Measurements from ENCODE around the gene KSR2.

Gene KSR2

DNA sequence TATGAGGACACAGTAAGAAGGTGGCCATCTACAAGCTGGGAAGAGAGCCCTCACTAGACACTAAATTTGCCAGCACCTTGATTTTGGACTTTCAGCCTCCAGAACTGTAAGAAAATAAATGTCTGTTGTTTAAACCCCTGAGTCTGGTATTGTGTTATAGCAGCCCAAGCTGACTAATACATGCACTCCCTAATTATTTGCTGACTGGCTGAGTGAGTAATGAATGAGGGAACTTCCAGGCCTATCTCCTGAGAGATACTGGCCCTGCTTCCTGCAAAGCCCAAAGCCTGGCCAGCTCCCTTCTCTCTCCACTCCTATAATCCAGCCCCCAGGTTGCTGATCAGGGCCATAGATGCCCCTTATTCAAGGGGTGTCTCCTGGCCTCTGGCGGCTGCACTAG is 487.3 kb downstream of the KSR2 start:
- no peak for DNase-seq

DNA sequence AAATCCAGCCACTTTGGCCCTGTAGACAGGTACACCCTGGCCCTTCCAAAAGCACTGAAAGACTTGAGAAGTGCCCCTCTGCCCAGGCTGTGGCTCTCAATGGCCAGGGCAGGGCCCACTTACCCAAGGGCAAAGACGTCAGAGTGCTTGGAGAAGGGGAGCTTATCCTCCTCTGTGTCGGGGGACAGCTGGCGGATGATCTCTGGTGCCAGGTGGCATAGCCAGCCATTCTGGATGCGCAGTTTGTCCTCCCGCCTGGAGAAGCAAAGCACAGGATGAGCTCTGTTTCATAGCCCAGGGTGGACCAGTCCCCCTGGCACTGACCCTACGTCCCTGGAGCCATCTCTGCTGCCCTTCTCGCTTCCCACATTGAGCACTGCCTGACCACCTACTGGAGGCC is 492.4 kb downstream of the KSR2 start:
- no peak for DNase-seq

DNA sequence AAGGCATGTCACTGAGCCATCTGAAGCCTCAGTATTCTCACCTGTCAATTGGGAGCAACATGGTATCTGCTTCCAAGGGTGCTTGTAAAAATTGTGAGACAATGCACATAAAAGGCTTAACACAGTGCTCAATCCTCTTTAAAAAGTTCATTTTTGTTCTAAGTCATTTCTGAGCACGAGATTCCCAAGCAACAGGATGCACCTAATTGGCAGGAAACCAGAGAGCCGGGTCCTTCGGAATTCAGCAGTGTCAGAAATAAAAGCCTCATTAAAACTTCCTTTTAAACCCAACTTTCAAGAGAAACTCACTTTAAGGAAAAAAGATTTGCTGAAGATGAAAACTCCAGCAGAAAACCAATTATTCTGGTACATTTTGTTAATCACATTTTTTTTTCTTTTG is 494.9 kb downstream of the KSR2 start:
- no peak for DNase-seq

DNA sequence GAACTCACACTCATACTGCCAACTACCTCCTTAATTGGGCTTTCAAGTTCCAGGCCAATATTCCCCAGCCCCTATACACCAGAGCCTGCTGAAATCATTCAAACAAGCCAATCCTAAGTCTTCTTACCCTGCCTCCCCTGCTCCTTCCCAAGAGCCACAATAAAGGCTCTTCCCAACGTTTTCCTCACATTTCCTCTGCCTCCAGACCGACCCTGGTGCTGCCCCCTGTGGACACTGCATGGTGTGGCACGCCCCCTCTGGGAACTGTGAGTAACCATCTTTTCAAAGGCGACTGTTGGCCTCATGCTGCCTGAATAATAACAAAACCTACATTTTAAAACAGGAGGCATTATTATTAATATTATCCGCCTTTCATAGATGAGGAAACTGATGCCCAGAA is 495.8 kb downstream of the KSR2 start:
- DNase-seq = no peak

DNA sequence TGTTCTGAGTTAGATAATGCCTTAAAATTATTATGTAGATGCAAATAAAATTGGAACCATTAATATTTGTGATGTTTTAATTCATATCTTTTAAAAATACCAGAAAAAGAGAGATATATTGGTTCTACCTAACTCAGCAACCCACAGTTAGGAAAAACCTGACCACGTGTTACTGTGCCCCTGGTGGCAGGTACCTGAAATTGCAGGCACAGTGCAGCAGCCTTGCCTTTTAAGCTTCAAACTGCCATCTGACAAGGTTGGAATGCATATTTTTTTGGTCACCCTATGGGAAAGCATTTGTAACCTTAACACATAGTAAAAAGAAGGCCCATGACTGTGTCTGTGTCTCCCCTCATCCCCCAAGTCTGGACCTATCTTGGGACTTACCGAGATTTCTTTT is 498.0 kb downstream of the KSR2 start:
- no peak for DNase-seq

DNA sequence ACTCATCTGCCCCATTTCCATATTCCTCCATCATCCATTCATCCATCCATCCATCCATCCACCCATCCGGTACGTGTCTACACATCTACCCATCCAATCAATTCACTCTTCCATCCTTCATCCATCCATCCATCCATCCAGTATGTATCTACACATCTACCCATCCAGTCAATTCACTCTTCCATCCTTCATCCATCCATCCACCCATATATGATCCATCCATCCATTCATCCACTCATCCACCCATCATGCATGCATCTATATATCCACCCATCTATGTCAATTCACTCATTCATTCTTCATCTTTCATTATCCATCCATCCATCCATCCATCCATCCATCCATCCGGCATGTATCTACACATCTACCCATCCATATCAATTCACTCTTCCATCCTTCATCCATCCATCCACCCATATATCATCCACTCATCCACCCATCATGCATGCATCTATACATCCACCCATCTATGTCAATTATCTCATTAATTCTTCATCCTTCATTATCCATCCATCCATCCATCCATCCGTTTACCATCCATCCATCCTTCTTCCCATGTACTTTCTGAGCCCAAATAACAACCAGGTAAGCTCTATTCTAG is 498.8 kb downstream of the KSR2 start:
- DNase-seq = no peak

DNA sequence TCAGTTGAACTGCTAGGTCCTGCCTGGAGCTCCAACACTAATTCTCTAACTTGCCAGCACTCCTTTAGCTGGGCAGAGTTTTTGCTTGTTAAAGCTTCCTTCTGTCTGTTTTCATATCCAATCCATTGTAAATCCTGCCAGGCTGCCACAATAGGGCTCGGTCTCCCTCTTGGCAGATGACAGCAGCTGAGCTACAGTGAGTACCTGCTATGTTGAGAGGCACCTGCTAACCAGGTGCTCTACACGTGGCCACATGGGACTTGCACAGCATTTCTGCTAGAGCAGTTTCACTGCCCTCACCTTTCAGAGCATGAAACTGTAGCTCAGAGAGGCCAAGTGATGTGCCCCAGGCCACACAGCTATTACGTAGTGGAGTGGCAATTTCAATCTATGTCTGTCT is 500.8 kb downstream of the KSR2 start:
- no peak for DNase-seq

DNA sequence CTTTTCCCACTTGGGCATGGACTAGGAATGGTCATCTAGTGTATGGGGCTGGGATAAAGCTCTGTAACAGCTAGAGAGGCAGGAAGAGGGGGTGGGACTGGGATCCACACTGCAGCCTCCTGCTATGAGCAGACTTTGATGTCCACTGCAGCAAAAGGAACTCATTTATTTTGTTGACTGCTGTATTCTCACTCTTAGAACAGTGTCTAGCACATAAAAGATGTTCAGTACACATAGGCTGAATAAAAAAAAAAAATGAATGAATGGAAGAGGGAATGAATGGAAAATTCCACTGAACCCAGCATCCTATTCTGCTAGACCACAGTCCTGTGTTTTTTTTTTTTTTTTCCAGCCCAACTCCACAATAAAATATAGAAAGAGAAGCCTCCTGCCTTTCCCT is 501.2 kb downstream of the KSR2 start:
- no peak for DNase-seq

DNA sequence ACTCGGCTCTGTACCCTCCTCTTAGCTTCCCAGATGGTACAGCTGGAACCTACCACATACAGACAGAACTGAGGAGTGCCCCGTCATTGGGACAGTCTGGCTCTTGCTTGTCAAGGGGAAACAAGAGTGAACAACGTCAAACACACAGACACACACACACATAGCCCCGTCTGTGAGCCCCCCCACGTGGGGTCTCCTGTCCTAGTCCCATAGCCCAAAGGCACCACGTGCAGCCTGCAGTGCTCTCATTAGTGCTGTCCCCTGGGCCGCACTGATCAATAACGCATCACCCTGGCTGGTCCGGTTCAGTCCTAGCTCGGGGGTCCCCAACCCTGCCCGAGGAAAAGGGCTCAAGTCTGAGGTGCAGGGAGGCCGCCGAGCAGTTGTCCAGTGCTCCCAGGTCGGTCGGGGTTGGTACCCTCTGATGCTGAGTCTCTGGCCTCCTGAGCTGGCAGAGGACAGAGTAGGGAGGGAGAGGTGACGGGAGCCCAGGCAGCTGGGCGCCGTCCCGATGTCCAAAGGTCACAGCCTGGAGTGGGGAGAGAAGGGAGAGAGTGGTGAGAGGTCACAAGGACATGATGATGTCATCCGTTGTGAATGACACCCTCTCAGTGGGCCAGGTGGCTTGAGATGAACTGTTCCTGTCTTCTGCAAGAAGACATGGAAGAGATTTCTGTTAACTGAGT is 502.0 kb downstream of the KSR2 start:
- no peak for DNase-seq

DNA sequence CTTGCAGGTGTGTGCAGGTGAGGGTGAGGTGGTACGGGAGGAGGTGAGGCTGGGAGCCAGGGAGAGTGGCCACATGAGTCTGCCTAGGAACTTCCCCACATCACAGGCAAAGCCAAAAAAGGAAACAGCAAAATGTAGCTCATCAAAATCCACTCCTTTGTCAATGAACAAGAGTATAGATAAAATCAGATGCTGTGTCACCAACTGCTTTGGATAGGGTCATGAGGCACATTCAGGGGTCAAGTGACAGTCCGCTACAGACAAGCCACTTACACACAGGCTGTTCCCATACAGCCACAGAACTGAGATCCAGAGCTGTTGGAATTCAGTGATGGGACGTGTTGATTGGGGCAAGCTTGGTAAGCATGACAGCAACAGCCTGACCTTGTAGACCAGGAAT is 507.1 kb downstream of the KSR2 start:
- no peak for DNase-seq

DNA sequence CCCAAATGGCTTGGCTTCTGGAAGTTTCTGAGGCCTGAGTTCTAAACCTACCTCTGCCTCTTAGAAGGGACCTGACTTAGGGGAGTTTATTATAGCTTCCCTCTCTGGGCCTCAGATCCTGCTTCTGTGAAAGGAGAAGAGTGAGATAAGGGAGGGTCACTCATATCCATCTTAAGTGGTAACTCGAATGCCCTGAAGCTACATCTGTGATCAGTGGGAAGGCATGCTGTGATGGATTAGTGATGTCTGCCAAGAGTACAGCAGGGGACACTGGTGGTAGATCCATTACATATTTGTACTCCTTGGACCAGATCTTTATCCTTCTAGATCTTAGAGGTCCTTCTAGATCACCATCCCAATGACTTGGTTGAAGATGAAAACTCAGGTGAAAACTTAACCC is 509.6 kb downstream of the KSR2 start:
- no peak for DNase-seq

DNA sequence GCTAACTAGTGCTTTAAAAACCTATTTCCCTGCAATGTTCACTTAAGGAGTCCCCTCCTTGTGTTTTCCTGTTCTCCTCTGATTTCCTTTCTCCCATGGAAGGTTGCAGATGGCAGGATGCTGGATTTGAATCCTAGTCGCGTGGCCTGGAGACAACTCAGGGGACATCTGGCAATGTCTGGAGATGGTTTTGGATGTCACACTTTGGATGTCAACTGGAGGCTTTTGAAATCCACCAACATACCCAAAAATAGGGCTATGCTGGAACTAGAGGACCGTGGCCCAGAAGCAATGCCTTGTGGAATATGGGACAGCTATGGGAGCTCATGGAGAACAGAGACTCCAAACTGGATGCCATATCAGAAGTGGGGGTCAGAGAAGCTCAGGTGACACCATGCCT is 511.6 kb downstream of the KSR2 start:
- DNase-seq = no peak

DNA sequence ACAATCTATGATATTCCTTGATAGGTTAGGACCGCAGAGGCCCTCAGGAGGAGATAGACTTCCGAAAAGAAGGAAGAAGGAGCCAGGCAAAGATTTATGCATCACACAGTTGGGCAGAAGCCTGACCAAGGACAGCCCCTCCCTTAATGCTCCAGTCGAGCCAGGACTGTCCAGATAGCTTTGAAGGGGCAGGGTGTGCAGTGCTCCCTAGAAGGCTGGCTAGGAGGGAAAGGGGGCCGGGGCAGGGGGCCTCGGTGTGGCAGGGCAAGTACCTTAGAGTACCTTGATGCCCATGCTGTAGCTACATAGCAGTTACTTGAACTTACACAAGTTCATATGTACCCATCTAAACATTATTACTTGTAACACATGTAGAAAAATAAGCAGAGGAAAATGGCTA is 512.7 kb downstream of the KSR2 start:
- DNase-seq = no peak

DNA sequence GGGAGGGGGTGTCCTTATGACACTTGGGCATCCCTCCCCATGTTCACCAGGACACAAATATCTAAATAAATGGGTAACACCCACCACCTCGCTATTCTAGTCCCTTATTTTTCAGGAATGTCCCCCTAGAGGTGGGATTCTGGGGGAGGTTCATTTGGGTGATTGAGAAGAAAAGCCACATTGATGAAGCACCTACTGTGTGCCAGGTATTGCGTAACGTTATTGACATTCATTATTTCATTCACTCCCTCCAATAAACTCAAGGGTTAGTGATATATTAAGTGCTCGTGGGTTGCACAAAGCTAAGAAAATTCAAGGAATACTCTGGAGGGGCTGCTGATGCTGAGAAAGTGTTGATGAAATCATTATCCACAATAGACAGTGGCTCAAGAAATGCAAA is 514.8 kb downstream of the KSR2 start:
- DNase-seq = no peak

DNA sequence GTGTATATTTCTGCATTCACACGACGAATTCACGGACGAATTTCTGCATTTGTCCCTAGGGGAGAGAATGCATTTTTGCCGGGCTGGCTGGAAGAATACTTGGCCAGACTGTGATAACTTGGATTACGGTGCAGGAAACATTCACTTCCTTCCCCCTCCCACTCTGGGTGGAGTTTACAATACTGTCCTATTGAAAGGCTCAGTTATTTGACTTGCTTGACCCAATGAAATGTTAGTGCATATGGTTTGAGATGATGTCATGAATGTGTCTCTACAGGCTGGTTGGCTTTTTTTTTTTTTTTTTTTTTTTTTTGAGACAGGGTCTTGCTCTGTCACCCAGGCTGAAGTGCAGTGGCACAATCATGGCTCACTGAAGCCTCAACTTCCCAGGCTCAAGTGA is 516.7 kb downstream of the KSR2 start:
- no peak for DNase-seq

DNA sequence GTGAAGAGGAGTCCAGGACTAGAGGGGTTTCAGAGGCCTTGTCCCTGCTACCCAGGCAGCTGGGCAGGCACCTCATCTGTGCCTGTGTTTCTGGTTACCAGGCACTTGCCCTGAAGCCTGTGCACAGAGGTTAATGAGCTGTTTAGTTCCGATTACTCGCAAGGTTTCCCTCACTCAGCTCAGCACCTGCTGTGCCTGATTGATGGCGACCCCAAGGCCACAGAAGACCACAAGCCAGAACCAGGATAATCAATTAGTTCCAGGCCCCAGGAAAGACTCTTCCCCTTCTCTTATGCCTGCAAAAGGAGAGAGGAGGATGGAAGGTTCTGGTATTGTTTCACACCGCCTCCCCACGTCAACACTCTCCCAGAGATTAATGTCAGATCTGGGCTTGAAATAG is 518.6 kb downstream of the KSR2 start:
- DNase-seq = no peak

DNA sequence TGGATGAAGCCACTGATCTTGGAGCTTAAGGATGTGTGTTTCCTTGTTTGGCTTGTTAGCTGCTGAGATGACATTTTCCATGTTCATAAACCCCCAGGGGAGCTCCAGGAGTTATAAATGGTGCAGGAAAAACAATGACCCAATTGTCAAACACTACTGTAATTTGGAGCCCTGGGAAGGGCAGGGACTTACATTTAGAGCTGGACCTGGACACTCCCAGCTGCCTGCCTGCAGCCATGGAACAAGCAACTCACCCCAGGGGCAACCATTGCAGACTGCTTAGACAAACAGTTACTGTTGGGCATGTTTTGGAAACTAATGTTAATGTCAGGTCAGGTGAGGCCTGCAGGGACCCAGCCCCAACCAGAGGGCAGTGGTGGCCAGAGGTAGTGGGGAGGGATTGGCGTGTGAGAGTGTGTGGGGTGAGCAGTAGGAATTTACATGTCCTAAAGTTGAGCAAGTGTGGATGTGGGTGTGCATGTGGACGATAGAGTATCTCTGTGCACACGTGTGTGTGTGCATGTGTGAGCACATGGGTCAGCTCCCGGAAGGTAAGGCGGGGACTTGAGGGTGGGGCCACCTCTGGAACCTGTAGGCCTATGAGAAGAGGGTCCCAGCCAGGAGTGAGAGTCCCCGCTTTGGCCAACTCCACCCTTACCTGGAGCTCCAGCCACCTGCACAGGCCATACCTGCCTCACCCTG is 521.0 kb downstream of the KSR2 start:
- DNase-seq = no peak

DNA sequence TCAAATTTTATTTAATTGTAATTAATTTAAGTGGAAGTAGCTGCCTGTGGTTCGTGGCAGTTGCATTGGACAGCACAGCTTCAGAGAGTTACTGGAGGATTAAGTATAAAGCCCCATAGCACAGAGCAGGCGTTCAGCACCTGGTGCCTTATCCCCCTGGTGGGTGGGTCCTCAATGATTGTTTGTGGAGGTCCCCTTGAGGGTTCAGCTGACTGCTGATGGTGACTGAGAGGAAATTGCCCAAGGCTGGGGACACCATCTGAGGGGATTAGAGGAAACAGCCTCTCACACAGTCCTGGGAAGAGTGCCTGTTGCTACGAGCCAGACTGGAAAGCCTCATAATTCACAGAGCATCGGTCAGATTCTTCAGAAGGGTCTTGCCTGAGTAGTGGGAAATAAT is 524.0 kb downstream of the KSR2 start:
- no peak for DNase-seq

DNA sequence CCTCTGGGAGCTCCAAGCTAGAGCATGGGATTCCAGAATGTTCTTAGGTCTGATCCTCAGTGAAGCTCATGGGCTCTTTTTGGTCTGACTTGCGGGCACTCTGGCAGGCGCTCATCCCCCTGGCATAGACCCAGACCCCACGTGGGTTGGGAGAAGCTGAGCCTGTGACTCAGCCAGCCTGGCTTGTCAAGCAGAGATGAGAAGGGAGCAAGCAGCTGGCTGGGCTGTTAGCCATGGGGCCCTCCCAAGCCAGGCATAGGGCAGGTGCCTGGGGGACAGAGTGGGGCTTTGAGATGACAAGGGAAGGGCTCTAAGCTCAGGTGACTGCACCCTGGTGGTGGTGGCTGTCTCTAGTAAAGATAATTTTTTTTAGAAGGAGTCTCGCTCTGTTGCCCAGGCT is 527.0 kb downstream of the KSR2 start:
- no peak for DNase-seq

DNA sequence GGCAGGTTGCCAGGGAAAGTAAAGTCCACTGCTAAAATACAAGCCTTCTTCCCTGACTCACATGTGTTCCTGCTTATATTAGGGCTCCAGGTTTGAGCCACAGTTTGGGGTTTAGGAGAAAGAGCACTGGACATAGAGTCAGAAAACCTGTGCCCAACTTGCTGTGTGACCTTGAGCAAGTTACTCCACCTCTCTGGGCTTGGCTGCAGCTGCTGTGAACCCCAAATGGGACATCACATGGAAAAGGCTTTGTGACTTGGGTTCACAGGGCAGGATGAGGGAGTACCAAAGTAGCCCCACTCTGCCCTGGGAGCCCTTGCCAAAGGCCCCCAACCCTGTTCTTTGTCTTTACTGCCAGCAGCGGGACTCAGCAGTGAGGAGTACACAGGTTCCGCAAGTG is 528.4 kb downstream of the KSR2 start:
- no peak for DNase-seq

DNA sequence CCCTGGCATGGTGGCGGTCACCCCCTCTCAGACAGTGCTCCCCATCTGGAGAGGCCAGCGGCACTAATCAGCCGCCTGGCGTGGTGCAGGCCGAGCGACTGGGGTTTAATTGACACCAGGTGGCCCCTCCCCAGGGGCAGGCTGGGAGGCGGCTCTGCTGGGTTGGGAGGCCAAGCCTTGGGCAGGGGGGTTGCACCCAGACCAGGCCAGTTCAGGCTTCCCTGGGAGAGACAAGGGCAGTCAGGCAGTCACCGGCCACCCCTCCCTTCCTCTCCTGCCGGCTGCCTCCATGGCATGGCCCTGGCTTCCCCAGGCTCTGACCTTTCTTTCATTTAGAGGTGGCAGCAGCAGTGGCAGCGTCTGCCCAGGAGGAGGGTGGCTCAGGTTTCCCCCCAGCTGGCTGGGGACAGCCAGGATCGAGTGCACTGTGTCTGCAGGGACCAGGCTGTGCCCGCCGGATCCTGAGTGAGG is 529.2 kb downstream of the KSR2 start:
- no peak for DNase-seq

DNA sequence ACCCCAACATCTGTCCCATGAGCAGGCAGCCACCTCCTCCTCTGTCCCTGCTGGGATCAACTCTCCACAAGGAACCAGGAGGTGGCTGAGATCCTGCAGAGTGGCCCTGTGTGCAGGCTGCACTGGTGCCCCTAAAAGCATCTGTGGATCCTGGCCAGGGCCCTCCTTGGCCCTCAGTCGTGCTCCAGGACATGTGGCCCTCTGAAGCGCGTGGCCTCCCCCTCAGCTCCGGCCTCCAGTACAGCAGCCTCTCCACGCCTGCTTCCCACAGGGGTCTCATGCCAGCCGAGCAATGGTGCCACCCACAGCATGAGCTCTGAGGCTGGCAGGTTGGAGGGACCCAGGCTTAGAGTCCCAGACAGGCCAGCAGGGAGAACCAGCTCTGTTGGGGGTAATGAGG is 530.0 kb downstream of the KSR2 start:
- DNase-seq = no peak

DNA sequence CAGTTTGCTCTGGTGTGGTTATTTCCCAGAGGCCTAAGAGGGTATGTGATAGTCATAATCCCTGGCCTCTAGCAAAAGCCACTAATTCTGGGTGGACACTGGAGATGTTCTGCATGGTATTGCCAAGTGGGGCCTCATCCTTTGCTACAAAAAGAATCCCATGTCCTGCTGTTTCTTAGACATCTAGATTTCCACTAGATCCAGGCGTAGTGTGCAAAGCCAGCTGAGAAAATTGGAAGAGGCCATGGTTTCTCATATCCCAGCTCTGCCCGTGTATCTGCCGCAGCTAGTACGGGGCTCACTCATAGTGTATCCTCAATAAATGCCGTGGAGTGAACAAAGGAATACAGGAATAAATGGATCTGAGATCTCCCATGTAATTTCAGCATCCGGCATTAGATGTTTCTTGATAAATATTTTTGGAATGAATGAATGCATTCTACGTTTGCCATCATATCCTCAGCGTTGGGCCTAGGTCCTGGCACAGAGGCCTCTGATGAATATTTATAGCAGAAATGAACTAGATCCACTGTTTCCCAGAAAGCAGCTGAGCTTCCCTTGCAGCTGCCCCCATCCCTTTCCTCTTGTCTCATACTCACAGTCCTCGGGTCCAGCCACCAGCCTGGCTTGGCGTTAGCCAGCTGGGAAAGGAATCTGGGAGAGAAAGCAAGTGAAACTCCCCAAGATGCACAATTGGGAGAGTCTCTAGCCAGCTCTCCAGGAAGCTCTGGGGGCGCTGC is 531.1 kb downstream of the KSR2 start:
- no peak for DNase-seq

DNA sequence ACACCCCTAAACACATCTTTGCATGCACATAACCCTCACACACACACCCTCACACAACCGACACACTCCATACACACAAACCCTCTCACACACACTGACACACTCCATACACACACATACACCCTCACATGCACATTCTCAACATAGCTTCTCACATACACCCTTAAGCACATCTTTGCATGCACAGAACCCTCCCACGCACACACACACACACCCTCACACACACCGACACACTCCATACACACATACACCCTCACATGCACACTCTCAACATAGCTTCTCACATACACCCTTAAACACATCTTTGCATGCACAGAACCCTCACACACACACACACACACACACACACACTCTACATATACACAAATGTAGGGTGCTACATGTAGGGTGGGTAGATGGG is 534.9 kb downstream of the KSR2 start:
- DNase-seq = no peak
